Prostate gland (tissue), 2 donors: ENCODE data around the gene LRRC14B. TPM values are rescaled to one million over a fixed set of nuclear protein-coding genes. Genes with fewer than 3 reads are reported as not detected.

Experiments
- DNase-seq: peaks from one replicate; pipeline ENCODE4 v3.0.0-alpha.2; 2019; ENCODE audit warnings: low spot score
- H3K27ac ChIP-seq, 2 donors: fragments of 200-600 bp; sonication (generic); 2 replicates each; pipeline ENCODE4 v1.5.1; 2017 to 2019
- H3K27me3 ChIP-seq: fragments of 200-600 bp; sonication (generic); replicated peaks from 2 replicates; pipeline ENCODE4 v1.5.1; 2019; ENCODE audit not compliant: insufficient read depth
- H3K36me3 ChIP-seq, 2 donors: fragments of 200-600 bp; sonication (generic); 1 replicate in 1 of 2; 2 replicates in 1 of 2; pipeline versions ENCODE4 v1.5.1 to v1.8.1; 2017 to 2019
- H3K4me1 ChIP-seq: fragments of 200-600 bp; sonication (generic); replicated peaks from 2 replicates; pipeline ENCODE4 v1.5.1; 2019
- H3K4me3 ChIP-seq, 2 donors: fragments of 200-600 bp; sonication (generic); 2 replicates each; pipeline ENCODE4 v1.5.1; 2017 to 2019
- H3K9me3 ChIP-seq: fragments of 200-600 bp; sonication (generic); 2 replicates; pipeline ENCODE4 v1.5.1; 2017
- POLR2A ChIP-seq: fragments of 450-650 bp; IDR thresholded peaks from one replicate; pipeline ENCODE4 v1.6.1; 2016; ENCODE audit warnings: antibody characterized with exemption, mild to moderate bottlenecking
- POLR2AphosphoS5 ChIP-seq: sonication (generic); formaldehyde crosslinking; IDR thresholded peaks from one replicate; pipeline ENCODE4 v1.6.1; 2017; ENCODE audit warnings: antibody characterized with exemption
- WGBS: methylation state at CpG from one replicate; pipeline ENCODE4 v1.1.5; 2018; 5-methylcytosine and 5-hydroxymethylcytosine counted together
- intact Hi-C: fragments of 100-400 bp; cut with DNase I; formaldehyde crosslinking; loops from one replicate; pipeline ENCODE4 v1.14.2; 2022
- total RNA-seq, 2 donors: library from RNA; depleted of rRNA; stranded (reverse); fragments of >200 nt; gene quantifications; one replicate each; pipeline ENCODE4 v1.1.0, GENCODE V29; 2016
- TF ChIP-seq, protein P1 (sequence below), 4 experiments: fragments of 200-600 bp in 2 of 4; fragments of 450-650 bp in 2 of 4; sonication (generic) in 2 of 4; IDR thresholded peaks; 1 replicate in 3 of 4; 2 replicates in 1 of 4; pipeline ENCODE4 v1.5.1; 2016 to 2019; ENCODE audit warnings: antibody characterized with exemption in 4 of 4, mild to moderate bottlenecking in 2 of 4, moderate library complexity in 2 of 4

Gene LRRC14B
- total RNA-seq, 2 donors from 2014 or later, result 1.0 TPM; not detected in 1

DNA sequence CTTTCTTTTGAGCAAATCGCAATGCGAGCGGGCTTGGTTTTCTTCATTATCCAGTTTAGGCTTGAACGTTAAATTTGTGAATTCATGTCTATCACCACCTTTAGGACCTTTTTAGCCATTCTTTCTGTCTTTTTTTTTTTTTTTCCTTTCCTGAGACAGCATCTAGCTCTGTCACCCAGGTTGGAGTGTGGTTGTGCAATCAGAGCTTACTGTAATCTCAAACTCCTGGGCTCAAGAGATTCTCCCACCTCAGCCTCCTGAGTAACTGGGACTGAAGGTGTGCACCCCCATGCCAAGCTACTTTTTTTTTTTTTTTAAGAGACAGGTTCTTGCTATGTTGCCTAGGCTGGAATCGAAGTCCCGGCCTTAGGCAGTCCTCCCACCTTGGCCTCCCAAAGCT, 39.2 kb upstream of the LRRC14B start:
- H3K27ac ChIP-seq, result no peak overlapping the region
- intact Hi-C loops, result no loop called here
- no peaks in the 10 kb centered on the region for H3K27me3 ChIP-seq
- no peak overlapping the region for H3K4me3 ChIP-seq
- DNase-seq, result no peak
- no peaks in the 10 kb centered on the region for H3K4me1 ChIP-seq
- 98% methylated on average over 6 of the region's 6 CpGs for WGBS
- no peaks in the 10 kb centered on the region for H3K36me3 ChIP-seq
- H3K9me3 ChIP-seq, result no peaks in the 10 kb centered on the region
- TF ChIP-seq, protein P1, sequence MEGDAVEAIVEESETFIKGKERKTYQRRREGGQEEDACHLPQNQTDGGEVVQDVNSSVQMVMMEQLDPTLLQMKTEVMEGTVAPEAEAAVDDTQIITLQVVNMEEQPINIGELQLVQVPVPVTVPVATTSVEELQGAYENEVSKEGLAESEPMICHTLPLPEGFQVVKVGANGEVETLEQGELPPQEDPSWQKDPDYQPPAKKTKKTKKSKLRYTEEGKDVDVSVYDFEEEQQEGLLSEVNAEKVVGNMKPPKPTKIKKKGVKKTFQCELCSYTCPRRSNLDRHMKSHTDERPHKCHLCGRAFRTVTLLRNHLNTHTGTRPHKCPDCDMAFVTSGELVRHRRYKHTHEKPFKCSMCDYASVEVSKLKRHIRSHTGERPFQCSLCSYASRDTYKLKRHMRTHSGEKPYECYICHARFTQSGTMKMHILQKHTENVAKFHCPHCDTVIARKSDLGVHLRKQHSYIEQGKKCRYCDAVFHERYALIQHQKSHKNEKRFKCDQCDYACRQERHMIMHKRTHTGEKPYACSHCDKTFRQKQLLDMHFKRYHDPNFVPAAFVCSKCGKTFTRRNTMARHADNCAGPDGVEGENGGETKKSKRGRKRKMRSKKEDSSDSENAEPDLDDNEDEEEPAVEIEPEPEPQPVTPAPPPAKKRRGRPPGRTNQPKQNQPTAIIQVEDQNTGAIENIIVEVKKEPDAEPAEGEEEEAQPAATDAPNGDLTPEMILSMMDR (IDR thresholded peaks at IDR 0.05), result no peak

DNA sequence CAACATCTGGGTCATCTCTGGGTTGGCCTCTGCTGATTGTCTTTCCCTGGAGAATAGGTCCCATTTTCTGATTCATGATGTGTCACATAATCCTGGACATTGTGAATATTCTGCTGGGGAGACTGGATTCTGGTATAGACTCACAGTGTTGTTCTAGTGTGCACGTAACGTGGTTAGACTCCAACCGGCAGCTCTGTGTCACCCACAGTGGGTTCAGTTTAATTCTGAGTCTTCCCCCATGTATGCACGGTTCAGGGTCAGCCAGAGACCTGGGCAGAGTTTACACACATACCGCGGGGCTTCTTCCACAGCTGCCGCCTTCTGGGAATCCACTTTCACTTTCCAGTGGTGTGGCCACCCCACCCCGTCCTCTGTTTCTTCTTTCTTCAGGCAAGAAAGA, 38.0 kb upstream of the LRRC14B start:
- TF ChIP-seq POLR2AphosphoS5 (no peak), POLR2A (no peak)
- TF ChIP-seq, protein P1 (IDR thresholded peaks at IDR 0.05), result no peak
- Histone ChIP-seq H3K4me3 (no peak overlapping the region), H3K27me3 (no peaks in the 10 kb centered on the region), H3K36me3 (no peaks in the 10 kb centered on the region), H3K4me1 (no peaks in the 10 kb centered on the region), H3K27ac (no peak overlapping the region), H3K9me3 (no peaks in the 10 kb centered on the region)
- intact Hi-C loops, result no loop called here
- DNase-seq, result no peak
- 93% methylated on average over 8 of the region's 8 CpGs for WGBS

DNA sequence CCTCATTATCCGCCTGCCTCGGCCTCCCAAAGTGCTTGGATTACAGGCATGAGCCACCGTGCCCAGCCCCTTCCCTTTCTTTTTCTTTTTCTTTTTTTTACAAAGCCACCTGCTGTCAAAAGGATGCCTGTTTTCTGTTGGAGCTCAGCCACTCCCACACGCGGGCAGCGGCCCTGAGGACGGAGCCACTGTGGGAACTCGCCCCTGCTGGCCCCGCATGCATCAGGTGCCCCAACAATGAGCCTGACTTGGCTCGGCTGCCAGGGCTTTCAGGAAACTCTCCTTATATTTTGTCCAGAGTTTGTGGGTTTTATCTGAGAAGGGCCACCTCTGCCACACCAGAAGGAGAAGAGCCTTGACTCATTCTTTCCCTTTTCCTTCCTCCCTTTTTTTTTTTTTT, 37.1 kb upstream of the LRRC14B start:
- 64% methylated on average over 10 of the region's 10 CpGs for WGBS
- Histone ChIP-seq H3K36me3 (no peaks in the 10 kb centered on the region), H3K9me3 (no peaks in the 10 kb centered on the region), H3K27ac (no peak overlapping the region), H3K27me3 (no peaks in the 10 kb centered on the region), H3K4me3 (no peak overlapping the region), H3K4me1 (no peaks in the 10 kb centered on the region)
- TF ChIP-seq, protein P1 (IDR thresholded peaks at IDR 0.05), result no peak
- no peak for TF ChIP-seq POLR2A
- no peak for TF ChIP-seq POLR2AphosphoS5
- DNase-seq, result no peak
- intact Hi-C loops, result no loop called here

DNA sequence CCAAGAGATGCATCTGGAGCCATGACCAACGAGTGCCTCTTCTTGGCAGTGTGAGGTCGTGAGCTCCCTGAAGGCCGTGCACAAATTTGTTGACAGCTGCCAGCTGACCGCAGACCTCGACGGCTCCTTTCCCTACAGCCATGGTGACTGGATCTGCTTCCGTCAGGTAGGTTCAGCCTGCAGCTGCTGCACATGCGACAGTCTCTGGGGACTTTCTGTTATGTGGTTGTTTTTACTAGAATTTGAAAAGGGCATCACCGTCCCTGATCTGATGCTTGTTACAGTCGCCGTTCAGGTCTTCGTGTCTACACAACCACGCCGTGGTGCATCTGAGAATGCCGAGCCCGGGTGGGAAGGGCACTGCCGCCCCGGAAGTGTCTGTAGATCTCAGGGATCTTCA, 36.5 kb upstream of the LRRC14B start:
- TF ChIP-seq POLR2AphosphoS5 (no peak), POLR2A (no peak)
- TF ChIP-seq, protein P1 (IDR thresholded peaks at IDR 0.05), result no peak
- no peaks in the 10 kb centered on the region for H3K4me1 ChIP-seq
- intact Hi-C loops, result no loop called here
- H3K4me3 ChIP-seq, result no peak overlapping the region
- H3K27me3 ChIP-seq, result no peaks in the 10 kb centered on the region
- no peak overlapping the region for H3K27ac ChIP-seq
- no peaks in the 10 kb centered on the region for H3K36me3 ChIP-seq
- WGBS, result 89% methylated on average over 18 of the region's 18 CpGs
- no peak for DNase-seq
- H3K9me3 ChIP-seq, result no peaks in the 10 kb centered on the region

DNA sequence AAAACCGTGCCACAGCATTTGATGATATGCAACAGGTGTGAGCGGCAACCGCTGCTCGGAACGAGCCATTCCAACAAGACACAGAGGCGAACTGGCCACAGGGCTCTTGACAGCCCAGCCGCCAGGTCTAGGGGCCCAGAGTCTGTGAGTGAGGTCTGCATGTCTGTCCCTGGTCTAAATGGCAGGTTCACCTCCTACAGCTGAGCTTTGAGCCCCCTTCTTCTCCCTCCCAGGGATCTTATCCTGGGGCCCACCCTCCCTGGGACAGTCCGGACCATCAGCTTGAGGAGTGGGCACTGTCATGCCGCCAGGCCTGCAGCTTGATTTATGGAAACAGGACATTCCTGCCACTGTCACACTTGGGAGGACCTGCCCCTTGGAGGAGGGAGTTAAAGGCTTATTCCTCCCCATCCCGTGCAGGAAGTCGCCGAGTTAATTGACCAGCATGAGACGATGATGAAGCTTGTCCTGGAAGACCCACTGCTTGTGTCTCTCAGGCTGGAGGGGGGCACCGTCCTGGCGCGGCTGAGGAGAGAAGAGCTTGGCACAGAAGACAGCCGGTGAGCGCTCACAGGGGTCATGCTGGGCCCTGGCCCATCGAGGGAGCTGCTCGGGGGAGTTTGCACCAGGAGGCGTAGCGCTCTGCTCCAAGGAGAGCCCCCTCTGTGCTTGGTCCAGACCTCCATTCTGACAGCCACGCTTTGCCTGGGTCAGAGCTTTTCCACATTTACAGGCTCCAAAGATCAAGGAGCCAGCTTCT, 35.5 kb upstream of the LRRC14B start:
- Histone ChIP-seq H3K4me1 (no peaks in the 10 kb centered on the region), H3K9me3 (no peaks in the 10 kb centered on the region), H3K27ac (no peak overlapping the region), H3K27me3 (no peaks in the 10 kb centered on the region), H3K4me3 (no peak overlapping the region), H3K36me3 (no peaks in the 10 kb centered on the region)
- intact Hi-C loops, result no loop called here
- no peak for DNase-seq
- TF ChIP-seq, protein P1 (IDR thresholded peaks at IDR 0.05), result no peak
- TF ChIP-seq POLR2A, result no peak
- no peak for TF ChIP-seq POLR2AphosphoS5
- WGBS, result 90% methylated on average over 23 of the region's 23 CpGs
